HL-60 (cell line): ENCODE measurements around the gene S1PR2.
"Not testable (repeated sequence)": the region's sequence is repeated elsewhere in the genome, so short reads cannot be mapped to it uniquely, and the experiment has no call there.

Experiments used
- DNase-seq, 2 experiments: peaks; one replicate each; pipeline ENCODE4 v3.0.0-alpha.2; 2010 to 2020; ENCODE audit warnings: low read depth in 1 of 2, low spot score in 1 of 2
- H3K27ac ChIP-seq: fragments of 250-450 bp; sonication (Bioruptor Pico); replicated peaks from 2 replicates; pipeline ENCODE4 v1.5.1; 2020; ENCODE audit warnings: mild to moderate bottlenecking, moderate library complexity
- H3K27me3 ChIP-seq: fragments of 250-450 bp; sonication (Bioruptor Pico); 2 replicates; pipeline ENCODE4 v1.5.1; 2021; ENCODE audit warnings: mild to moderate bottlenecking, moderate library complexity; ENCODE audit not compliant: insufficient read depth, poor library complexity, severe bottlenecking
- H3K4me3 ChIP-seq: replicated peaks from 2 replicates; pipeline ENCODE4 v1.5.1; 2011; ENCODE audit warnings: mild to moderate bottlenecking, control low read depth, low read length; ENCODE audit not compliant: insufficient read depth
- CTCF ChIP-seq: IDR thresholded peaks from one replicate; pipeline ENCODE4 v1.5.1; 2011; ENCODE audit warnings: low read length, control low read depth, inconsistent platforms; ENCODE audit not compliant: insufficient read depth
- GABPA ChIP-seq: IDR thresholded peaks from 2 replicates; pipeline ENCODE4 v1.6.1; 2012; ENCODE audit warnings: low read depth
- POLR2AphosphoS5 ChIP-seq: IDR thresholded peaks from 2 replicates; pipeline ENCODE4 v1.6.1; 2012; ENCODE audit warnings: low read depth
- REST ChIP-seq: IDR thresholded peaks from 2 replicates; pipeline ENCODE4 v1.6.1; 2012; ENCODE audit warnings: low read depth; ENCODE audit not compliant: insufficient replicate concordance
- SPI1 ChIP-seq: IDR thresholded peaks from 2 replicates; pipeline ENCODE4 v1.6.1; 2012; ENCODE audit warnings: low read depth, mild to moderate bottlenecking, borderline replicate concordance

Gene S1PR2

GRCh38 chr19:10182076-10182475 lies 49.1 kb downstream of the S1PR2 start:
- no peak for DNase-seq
- H3K27me3 ChIP-seq, result no peaks in the 10 kb centered on the region
- no peak for TF ChIP-seq SPI1
- TF ChIP-seq CTCF, result no peak
- TF ChIP-seq POLR2AphosphoS5, result no peak
- no peak for TF ChIP-seq GABPA
- TF ChIP-seq REST, result no peak
- no peak overlapping the region for H3K4me3 ChIP-seq
- H3K27ac ChIP-seq, result no peak overlapping the region

- Histone ChIP-seq H3K27me3 (no peaks in the 10 kb centered on the region), H3K4me3 (no peak overlapping the region), H3K27ac (no peak overlapping the region)
- no peak for DNase-seq
- no peak for TF ChIP-seq REST
- TF ChIP-seq POLR2AphosphoS5, result no peak
- no peak for TF ChIP-seq GABPA
- no peak for TF ChIP-seq CTCF
- no peak for TF ChIP-seq SPI1
Observed at GRCh38 chr19:10180459-10180858, 50.7 kb downstream of the S1PR2 start.

- H3K27ac ChIP-seq, DNase-seq, H3K4me3 ChIP-seq, H3K27me3 ChIP-seq: not testable (repeated sequence)
Observed at GRCh38 chr19:10180024-10180423, 51.1 kb downstream of the S1PR2 start.

- TF ChIP-seq CTCF, result no peak
- TF ChIP-seq GABPA, result no peak
- TF ChIP-seq POLR2AphosphoS5, result no peak
- no peak for TF ChIP-seq REST
- no peak for TF ChIP-seq SPI1
- H3K27ac ChIP-seq, result no peak overlapping the region
- H3K4me3 ChIP-seq, result no peak overlapping the region
- H3K27me3 ChIP-seq, result no peaks in the 10 kb centered on the region
- no peak for DNase-seq
Observed at GRCh38 chr19:10173527-10173926, 57.6 kb downstream of the S1PR2 start.
